Esophagus squamous epithelium (tissue), 5 donors: ENCODE measurements around the gene TBC1D2B. TPM values are rescaled to one million over a fixed set of nuclear protein-coding genes. Genes with fewer than 3 reads are reported as not detected.

Experiments used
- DNase-seq: peaks from one replicate; lab custom pipeline; 2025; lab: John Stamatoyannopoulos, UW
- H3K27ac ChIP-seq, 4 donors: fragments of 200-600 bp; sonication (generic); one replicate each; pipeline ENCODE4 v1.5.1; 2016 to 2019; ENCODE audit warnings: mild to moderate bottlenecking in 1 of 4
- H3K27me3 ChIP-seq, 4 donors: fragments of 200-600 bp; sonication (generic); 1 replicate in 3 of 4; 2 replicates in 1 of 4; pipeline versions ENCODE4 v1.5.1 to v1.6.0; 2017 to 2021; ENCODE audit warnings: antibody characterized with exemption in 1 of 4
- H3K36me3 ChIP-seq, 3 donors: fragments of 200-600 bp; sonication (generic); one replicate each; pipeline ENCODE4 v1.5.1; 2016 to 2019
- H3K4me1 ChIP-seq, 3 donors: fragments of 200-600 bp; sonication (generic); one replicate each; pipeline ENCODE4 v1.5.1; 2017 to 2019
- H3K4me3 ChIP-seq, 4 donors: fragments of 200-600 bp; sonication (generic); 1 replicate in 3 of 4; 2 replicates in 1 of 4; pipeline ENCODE4 v1.5.1; 2016 to 2019; ENCODE audit warnings: mild to moderate bottlenecking in 2 of 4, moderate library complexity in 1 of 4
- H3K9me3 ChIP-seq, 3 donors: fragments of 200-600 bp; sonication (generic); one replicate each; pipeline ENCODE4 v1.5.1; 2016 to 2019
- POLR2A ChIP-seq, 4 donors: fragments of 450-650 bp; IDR thresholded peaks; one replicate each; pipeline ENCODE4 v1.6.1; 2017; ENCODE audit warnings: antibody characterized with exemption in 4 of 4, mild to moderate bottlenecking in 4 of 4, moderate library complexity in 3 of 4
- WGBS, 2 donors: methylation state at CpG; one replicate each; pipeline ENCODE4 v1.1.5; 2018; 5-methylcytosine and 5-hydroxymethylcytosine counted together
- intact Hi-C: fragments of 100-400 bp; cut with DNase I; formaldehyde crosslinking; loops from one replicate; pipeline ENCODE4 v1.15.0; 2022
- total RNA-seq, 4 donors: library from RNA; depleted of rRNA; stranded (reverse); fragments of >200 nt; gene quantifications; one replicate each; pipeline ENCODE4 v1.1.0, GENCODE V29; 2016
- TF ChIP-seq, protein P1 (sequence below), 6 experiments: fragments of 450-650 bp in 4 of 6; fragments of 200-600 bp in 2 of 6; sonication (generic) in 2 of 6; IDR thresholded peaks; one replicate each; pipeline ENCODE4 v1.5.1; 2016 to 2019; ENCODE audit warnings: antibody characterized with exemption in 6 of 6, mild to moderate bottlenecking in 4 of 6, moderate library complexity in 4 of 6
- donor health status: DM: yes; HTN: yes; CAD: no.

The TBC1D2B gene
- total RNA-seq, 4 donors from 2014 or later, result 13.0 to 30.7 (median 17.8) TPM

DNA sequence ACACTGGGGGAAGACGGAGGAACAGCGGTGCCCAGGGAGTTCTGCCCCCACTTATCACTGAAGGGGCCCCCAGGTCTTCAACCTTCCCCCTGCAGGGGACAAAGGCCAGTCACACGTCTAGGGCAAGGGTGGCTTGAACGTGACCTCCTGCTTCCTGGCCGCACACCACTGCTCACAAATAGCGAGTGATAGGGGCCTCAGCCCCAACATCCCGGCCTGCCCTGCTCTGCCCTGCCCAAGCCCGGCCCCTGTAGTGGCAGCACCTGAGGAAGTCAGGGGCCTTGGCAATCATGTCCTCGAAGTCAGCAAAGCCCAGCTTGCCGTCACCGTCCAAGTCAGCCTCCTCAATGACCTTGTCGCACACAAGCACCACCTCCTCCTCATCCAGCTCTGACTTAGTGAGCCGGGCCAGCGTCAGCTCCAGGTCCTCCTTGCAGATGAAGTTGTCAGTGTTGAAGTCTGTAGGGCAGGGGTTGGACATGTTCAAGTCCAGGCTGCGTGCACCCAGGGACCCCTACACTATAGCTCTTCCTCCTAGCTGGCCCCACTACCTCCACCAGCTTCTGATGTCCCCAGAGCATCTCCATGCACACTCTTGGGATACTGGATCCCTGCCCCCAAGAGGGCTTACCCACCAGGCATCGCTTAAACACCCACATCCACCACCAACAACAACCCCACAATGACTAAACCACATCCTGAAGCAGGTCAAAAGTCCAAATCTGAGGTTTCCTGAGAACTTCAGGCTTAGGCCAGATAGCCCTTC, 28.1 kb upstream of the TBC1D2B start:
- no peak for DNase-seq
- Histone ChIP-seq H3K4me3 (no peak overlapping the region), H3K9me3 (no peaks in the 10 kb centered on the region), H3K27me3 (no peaks in the 10 kb centered on the region), H3K4me1 (peaks cover 4 to 19% (median 4%) of the 10 kb centered on the region in 3 donors), H3K36me3 (no peaks in the 10 kb centered on the region), H3K27ac (no peak overlapping the region)
- TF ChIP-seq, protein P1, sequence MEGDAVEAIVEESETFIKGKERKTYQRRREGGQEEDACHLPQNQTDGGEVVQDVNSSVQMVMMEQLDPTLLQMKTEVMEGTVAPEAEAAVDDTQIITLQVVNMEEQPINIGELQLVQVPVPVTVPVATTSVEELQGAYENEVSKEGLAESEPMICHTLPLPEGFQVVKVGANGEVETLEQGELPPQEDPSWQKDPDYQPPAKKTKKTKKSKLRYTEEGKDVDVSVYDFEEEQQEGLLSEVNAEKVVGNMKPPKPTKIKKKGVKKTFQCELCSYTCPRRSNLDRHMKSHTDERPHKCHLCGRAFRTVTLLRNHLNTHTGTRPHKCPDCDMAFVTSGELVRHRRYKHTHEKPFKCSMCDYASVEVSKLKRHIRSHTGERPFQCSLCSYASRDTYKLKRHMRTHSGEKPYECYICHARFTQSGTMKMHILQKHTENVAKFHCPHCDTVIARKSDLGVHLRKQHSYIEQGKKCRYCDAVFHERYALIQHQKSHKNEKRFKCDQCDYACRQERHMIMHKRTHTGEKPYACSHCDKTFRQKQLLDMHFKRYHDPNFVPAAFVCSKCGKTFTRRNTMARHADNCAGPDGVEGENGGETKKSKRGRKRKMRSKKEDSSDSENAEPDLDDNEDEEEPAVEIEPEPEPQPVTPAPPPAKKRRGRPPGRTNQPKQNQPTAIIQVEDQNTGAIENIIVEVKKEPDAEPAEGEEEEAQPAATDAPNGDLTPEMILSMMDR (IDR thresholded peaks at IDR 0.05), result no peak
- TF ChIP-seq POLR2A (IDR thresholded peaks at IDR 0.05), result no peak
- WGBS, 2 donors, result 86 to 87% methylated on average over 3 to 14 of the region's 16 CpGs
- intact Hi-C loops, result no loop called here

DNA sequence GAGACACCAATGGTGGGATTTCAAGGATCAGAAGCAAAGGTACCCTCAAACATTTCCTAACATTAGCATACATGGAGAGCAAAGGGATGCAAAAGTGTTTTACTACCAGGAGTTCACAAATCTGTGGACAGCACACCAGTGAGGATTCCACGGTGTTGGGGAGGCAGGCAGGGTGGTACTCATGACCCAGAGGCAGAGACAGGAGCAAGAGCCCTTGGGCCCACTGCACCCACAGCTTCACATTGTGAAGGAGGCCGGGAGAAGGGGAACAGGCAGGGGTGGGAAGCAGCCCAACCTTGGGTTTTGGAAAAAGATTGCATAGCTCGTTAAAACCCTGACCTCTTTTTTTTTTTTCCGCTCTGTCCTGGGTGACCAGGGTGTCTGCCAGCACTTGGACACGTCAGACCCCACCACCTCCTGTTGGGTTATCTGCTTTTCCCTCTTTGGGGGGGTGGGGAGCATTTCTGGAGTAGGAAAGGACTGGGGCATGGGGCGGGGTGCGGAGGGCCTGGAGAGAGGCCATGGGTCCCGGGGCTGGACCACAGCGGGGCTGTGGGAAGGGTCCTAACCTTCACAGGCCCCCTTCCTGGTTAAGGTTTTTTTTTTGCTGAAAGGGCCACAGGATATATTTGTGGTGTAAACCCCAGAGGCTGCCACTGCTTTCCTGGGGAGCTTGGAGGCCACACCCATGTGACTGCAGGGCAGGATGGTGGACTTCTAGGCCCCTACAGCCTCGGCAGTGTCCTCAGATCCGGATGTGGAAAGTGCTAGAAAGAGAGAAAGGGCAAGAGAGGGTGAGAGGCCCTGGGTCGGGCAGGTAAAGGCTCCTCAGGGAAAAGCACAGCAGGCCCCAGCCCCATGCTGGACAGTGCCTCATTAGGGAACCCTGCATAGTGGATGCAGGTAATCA, 27.3 kb upstream of the TBC1D2B start:
- no peak for TF ChIP-seq POLR2A (IDR thresholded peaks at IDR 0.05)
- Histone ChIP-seq H3K36me3 (no peaks in the 10 kb centered on the region), H3K27ac (no peak overlapping the region), H3K4me1 (peaks cover 4 to 19% (median 4%) of the 10 kb centered on the region in 3 donors), H3K27me3 (no peaks in the 10 kb centered on the region), H3K9me3 (no peaks in the 10 kb centered on the region), H3K4me3 (no peak overlapping the region)
- 77% methylated on average over 7 to 10 of the region's 12 CpGs for WGBS, 2 donors
- DNase-seq, result no peak
- intact Hi-C loops, result no loop called here

DNA sequence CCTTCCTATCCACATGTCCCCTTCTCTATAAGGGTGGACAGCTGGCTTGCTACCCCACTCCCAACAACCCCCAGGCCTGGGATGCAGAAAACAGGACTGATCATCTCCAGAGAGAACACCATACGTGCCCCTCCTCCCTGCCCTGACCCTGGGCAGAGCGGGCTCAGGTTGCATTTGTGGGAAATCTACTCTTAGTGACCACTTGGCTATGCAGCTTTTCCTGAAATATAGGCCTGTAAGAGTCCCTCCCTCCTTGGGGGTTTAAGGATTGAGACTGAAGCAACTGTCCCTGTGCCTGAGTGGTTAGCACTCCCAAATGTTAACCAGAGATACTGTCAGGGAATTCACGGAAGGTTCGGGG, 26.6 kb upstream of the TBC1D2B start:
- Histone ChIP-seq H3K27ac (no peak overlapping the region), H3K36me3 (no peaks in the 10 kb centered on the region), H3K9me3 (no peaks in the 10 kb centered on the region), H3K27me3 (no peaks in the 10 kb centered on the region), H3K4me1 (peaks cover 4 to 19% (median 4%) of the 10 kb centered on the region in 3 donors), H3K4me3 (no peak overlapping the region)
- intact Hi-C loops, result no loop called here
- no peak for TF ChIP-seq POLR2A (IDR thresholded peaks at IDR 0.05)
- no peak for DNase-seq
- 72 to 100% methylated on average over 1 to 2 of the region's 4 CpGs for WGBS, 2 donors

DNA sequence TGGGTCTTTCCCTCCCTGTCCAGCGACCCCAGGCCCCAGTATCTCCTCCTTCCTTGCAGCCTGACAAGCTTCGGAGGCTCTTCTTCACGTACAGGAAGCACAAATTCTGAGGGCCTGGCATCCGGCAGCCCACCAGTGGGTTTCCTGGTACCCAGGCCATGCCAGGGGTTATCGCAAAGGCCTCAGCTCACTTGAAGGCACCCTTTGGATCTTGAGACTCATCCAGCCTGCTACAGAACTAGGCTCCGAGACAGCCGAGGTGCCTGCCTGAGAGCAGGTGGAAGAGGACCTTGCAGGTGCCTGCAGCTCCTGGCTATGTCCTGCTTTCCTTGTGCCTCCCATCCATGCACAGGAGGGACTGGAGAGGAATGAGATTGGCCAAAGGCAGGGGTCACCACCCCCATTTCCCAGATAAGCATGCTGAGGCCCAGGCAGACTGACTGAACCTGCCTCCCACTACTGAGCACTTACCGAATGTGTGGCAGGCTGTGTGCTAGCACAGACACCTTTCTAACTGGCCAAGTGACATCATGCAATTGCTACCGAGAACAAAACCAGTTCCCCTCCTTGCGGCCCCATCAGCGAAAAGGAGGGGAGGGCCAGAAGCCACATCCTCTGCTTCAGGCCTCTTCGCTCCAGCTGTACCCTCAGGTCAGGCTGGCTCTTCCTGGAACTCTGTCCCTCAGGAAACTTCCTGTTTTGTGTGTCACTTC, 26.1 kb upstream of the TBC1D2B start:
- DNase-seq, result no peak
- Histone ChIP-seq H3K9me3 (no peaks in the 10 kb centered on the region), H3K4me3 (no peak overlapping the region), H3K27me3 (no peaks in the 10 kb centered on the region), H3K36me3 (no peaks in the 10 kb centered on the region), H3K27ac (peak overlapping the region in 2 of 4 donors; percentile 7 to 58), H3K4me1 (peaks cover 4 to 19% (median 4%) of the 10 kb centered on the region in 3 donors)
- TF ChIP-seq, protein P1 (IDR thresholded peaks at IDR 0.05), result no peak
- TF ChIP-seq POLR2A (IDR thresholded peaks at IDR 0.05), result no peak
- 65 to 76% methylated on average over 8 to 10 of the region's 12 CpGs for WGBS, 2 donors
- intact Hi-C loops, result no loop called here

DNA sequence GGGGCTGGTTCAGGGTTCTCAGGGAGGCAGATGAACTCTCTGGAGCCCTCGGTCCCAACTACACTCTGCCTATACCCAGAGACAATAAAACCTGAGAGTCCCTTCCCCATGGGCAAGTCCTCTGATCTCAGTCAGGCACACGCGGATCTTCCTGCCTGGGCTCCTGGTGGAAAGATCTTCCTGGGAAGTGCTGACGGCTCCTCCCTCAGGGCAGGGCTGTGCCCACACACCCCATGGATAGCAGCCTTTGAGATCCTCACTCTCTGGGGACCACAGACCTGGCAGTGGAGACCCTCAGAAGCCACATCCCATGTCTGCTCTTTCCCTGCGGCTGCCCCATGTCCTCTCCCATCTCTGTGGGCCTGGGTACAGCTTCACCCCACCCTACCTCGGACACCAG, 25.2 kb upstream of the TBC1D2B start:
- TF ChIP-seq, protein P1 (IDR thresholded peaks at IDR 0.05), result no peak
- TF ChIP-seq POLR2A (IDR thresholded peaks at IDR 0.05), result no peak
- no peaks in the 10 kb centered on the region for H3K9me3 ChIP-seq
- no peak for DNase-seq
- WGBS, 2 donors, result 72 to 81% methylated on average over 4 to 6 of the region's 6 CpGs
- H3K27ac ChIP-seq, result no peak overlapping the region
- H3K27me3 ChIP-seq, result no peaks in the 10 kb centered on the region
- intact Hi-C loops, result no loop called here
- peaks cover 4 to 19% (median 4%) of the 10 kb centered on the region in 3 donors for H3K4me1 ChIP-seq
- H3K4me3 ChIP-seq, result no peak overlapping the region
- H3K36me3 ChIP-seq, result no peaks in the 10 kb centered on the region
